WTC11 (cell line): ENCODE data around the gene SREBF1. TPM values are rescaled to one million over a fixed set of nuclear protein-coding genes. Genes with fewer than 3 reads are reported as not detected.

Experiments
- ATAC-seq: fragments of 200-7000 bp; cut with Tn5 transposase; 2 replicates; pipeline ENCODE4 v1.10.0; 2021; ENCODE audit warnings: mild to moderate bottlenecking, moderate library complexity
- CTCF ChIA-PET: fragments of 300-600 bp; sonication (Branson Sonifier 250); formaldehyde crosslinking; loops from one replicate; lab custom pipeline; 2021; ENCODE audit warnings: antibody characterized with exemption; lab: Charles Lee
- POLR2A ChIA-PET: fragments of 350-600 bp; sonication (Branson Sonifier 250); formaldehyde crosslinking; loops from one replicate; lab custom pipeline; 2021; ENCODE audit warnings: antibody characterized with exemption; lab: Charles Lee
- DNase-seq: peaks from one replicate; pipeline ENCODE4 v3.0.0; 2021; ENCODE audit warnings: low spot score
- H3K27ac Mint-ChIP-seq: 2 replicates; pipeline ENCODE4 v1.8.0; 2021; ENCODE audit warnings: mixed read lengths
- H3K27me3 Mint-ChIP-seq: 2 replicates; pipeline ENCODE4 v1.8.0; 2021; ENCODE audit warnings: low read depth, mild to moderate bottlenecking, moderate library complexity, mixed read lengths
- H3K36me3 Mint-ChIP-seq: 2 replicates; pipeline ENCODE4 v1.8.0; 2021; ENCODE audit warnings: mixed read lengths
- H3K4me1 Mint-ChIP-seq: 2 replicates; pipeline ENCODE4 v1.8.0; 2022; ENCODE audit warnings: mixed read lengths
- H3K4me3 Mint-ChIP-seq: 2 replicates; pipeline ENCODE4 v1.8.0; 2021; ENCODE audit warnings: mild to moderate bottlenecking, moderate library complexity, mixed read lengths
- H3K9me3 Mint-ChIP-seq: 2 replicates; pipeline ENCODE4 v1.8.0; 2021; ENCODE audit warnings: mixed read lengths
- ATF1 ChIP-seq: sonication (generic); formaldehyde crosslinking; IDR thresholded peaks from 2 replicates; pipeline ENCODE4 v1.8.1; 2023; ENCODE audit warnings: mild to moderate bottlenecking, moderate library complexity, missing genetic modification reagents
- EMX1 ChIP-seq: fragments of 250-450 bp; sonication (Bioruptor Pico); IDR thresholded peaks from 2 replicates; pipeline ENCODE4 v1.8.0; 2021; ENCODE audit warnings: mild to moderate bottlenecking
- FOXP1 ChIP-seq: sonication (generic); formaldehyde crosslinking; IDR thresholded peaks from 2 replicates; pipeline ENCODE4 v1.8.0; 2022; ENCODE audit warnings: missing genetic modification reagents, mild to moderate bottlenecking, moderate library complexity, borderline replicate concordance
- GABPB1 ChIP-seq: sonication (generic); formaldehyde crosslinking; IDR thresholded peaks from 2 replicates; pipeline ENCODE4 v1.8.1; 2023; ENCODE audit warnings: mild to moderate bottlenecking, missing genetic modification reagents
- JAZF1 ChIP-seq: fragments of 250-450 bp; sonication (Bioruptor Pico); IDR thresholded peaks from 2 replicates; pipeline ENCODE4 v1.9.0; 2021; ENCODE audit warnings: moderate library complexity, mild to moderate bottlenecking, inconsistent platforms
- JUN ChIP-seq: sonication (generic); formaldehyde crosslinking; IDR thresholded peaks from 2 replicates; pipeline ENCODE4 v1.8.0; 2023; ENCODE audit warnings: mild to moderate bottlenecking, missing genetic modification reagents
- NR2C2 ChIP-seq: sonication (generic); formaldehyde crosslinking; IDR thresholded peaks from 2 replicates; pipeline ENCODE4 v1.8.0; 2022; ENCODE audit warnings: mild to moderate bottlenecking, missing genetic modification reagents
- SOX15 ChIP-seq: fragments of 250-450 bp; sonication (Bioruptor Pico); IDR thresholded peaks from 2 replicates; pipeline ENCODE4 v1.9.0; 2021; ENCODE audit warnings: mild to moderate bottlenecking
- ZNF263 ChIP-seq: sonication (generic); formaldehyde crosslinking; IDR thresholded peaks from 2 replicates; pipeline ENCODE4 v1.8.1; 2022; ENCODE audit warnings: low read depth, mild to moderate bottlenecking, moderate library complexity, missing genetic modification reagents
- ZNF317 ChIP-seq: sonication (generic); formaldehyde crosslinking; IDR thresholded peaks from 2 replicates; pipeline ENCODE4 v1.8.1; 2023; ENCODE audit warnings: low read depth, mild to moderate bottlenecking, moderate library complexity, missing genetic modification reagents, borderline replicate concordance
- ZNF396 ChIP-seq: fragments of 250-450 bp; sonication (Bioruptor Pico); IDR thresholded peaks from 2 replicates; pipeline ENCODE4 v1.8.0; 2021; ENCODE audit warnings: mild to moderate bottlenecking, moderate library complexity, borderline replicate concordance
- total RNA-seq: library from RNA; stranded (reverse); gene quantifications from 3 replicates; pipeline ENCODE4 v1.2.3, GENCODE V29; 2021
- TF ChIP-seq, protein P1 (sequence below): sonication (generic); formaldehyde crosslinking; IDR thresholded peaks from 2 replicates; pipeline ENCODE4 v1.8.0; 2023; ENCODE audit warnings: mild to moderate bottlenecking, missing genetic modification reagents
- TF ChIP-seq, protein P2 (sequence below): sonication (generic); formaldehyde crosslinking; IDR thresholded peaks from 2 replicates; pipeline ENCODE4 v1.8.1; 2022; ENCODE audit warnings: mild to moderate bottlenecking, missing genetic modification reagents, moderate library complexity, borderline replicate concordance
- TF ChIP-seq, protein P3 (sequence below): sonication (generic); formaldehyde crosslinking; conservative IDR thresholded peaks from 2 replicates; pipeline ENCODE4 v1.8.1; 2023; ENCODE audit warnings: mild to moderate bottlenecking, low read depth, missing genetic modification reagents, moderate library complexity
- TF ChIP-seq, protein P4 (sequence below): sonication (generic); formaldehyde crosslinking; IDR thresholded peaks from 2 replicates; pipeline ENCODE4 v1.8.0; 2022; ENCODE audit warnings: mild to moderate bottlenecking, missing genetic modification reagents
- TF ChIP-seq, protein P5 (sequence below): sonication (generic); formaldehyde crosslinking; IDR thresholded peaks from 2 replicates; pipeline ENCODE4 v1.8.1; 2023; ENCODE audit warnings: mild to moderate bottlenecking, moderate library complexity, missing genetic modification reagents
- TF ChIP-seq, protein P6 (sequence below): sonication (generic); formaldehyde crosslinking; IDR thresholded peaks from 2 replicates; pipeline ENCODE4 v1.8.0; 2022; ENCODE audit warnings: mild to moderate bottlenecking, missing genetic modification reagents

Gene SREBF1
- total RNA-seq, 1 experiment from 2014 or later, result 93.7 TPM

DNA sequence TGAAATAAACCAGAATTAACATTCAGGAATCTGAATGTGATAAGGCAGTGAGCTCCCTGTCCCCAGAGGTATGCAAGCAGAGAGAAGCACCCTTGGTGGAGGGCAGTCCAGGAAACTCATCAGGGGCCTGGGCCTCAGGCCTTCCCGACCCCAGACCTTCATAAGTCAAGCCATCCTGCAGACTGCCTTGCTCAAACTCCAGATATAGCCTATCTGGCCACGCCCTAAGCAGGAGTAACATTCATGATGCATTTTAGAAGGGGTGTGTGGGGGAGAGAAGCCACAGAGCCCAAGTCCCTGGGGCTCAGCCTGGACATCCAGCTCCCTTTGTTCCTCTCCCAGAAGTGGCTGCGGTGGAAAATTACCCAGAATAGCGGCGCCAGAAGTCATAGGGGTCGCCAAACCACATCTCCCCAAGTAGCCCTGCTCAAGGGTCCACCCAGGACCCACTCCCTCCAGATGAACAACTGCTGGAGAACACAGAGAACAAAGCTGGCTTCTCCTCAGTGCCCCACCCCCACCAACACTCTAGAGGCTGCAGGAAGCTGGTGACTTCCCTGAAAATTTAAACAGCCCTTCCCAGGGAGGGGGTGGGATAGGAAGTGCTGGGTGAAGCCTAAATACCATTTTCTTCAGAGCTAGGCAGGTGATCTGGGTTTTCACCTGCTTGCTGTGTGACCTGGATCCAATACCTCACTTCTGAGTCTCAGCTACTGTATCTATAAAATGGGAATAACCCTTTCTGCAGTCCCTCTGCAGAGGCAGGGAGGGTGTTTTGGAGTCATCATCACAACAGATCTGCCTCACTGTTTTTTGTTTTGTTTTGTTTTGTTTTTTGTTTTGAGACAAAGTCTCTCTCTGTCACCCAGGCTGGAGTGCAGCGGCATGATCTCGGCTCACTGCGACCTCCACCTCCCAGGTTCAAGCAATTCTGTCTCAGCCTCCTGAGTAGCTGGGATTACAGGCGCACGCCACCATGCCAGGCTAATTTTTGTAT lies 1.5 kb upstream of the SREBF1 start (continued):
- TF ChIP-seq, protein P1, sequence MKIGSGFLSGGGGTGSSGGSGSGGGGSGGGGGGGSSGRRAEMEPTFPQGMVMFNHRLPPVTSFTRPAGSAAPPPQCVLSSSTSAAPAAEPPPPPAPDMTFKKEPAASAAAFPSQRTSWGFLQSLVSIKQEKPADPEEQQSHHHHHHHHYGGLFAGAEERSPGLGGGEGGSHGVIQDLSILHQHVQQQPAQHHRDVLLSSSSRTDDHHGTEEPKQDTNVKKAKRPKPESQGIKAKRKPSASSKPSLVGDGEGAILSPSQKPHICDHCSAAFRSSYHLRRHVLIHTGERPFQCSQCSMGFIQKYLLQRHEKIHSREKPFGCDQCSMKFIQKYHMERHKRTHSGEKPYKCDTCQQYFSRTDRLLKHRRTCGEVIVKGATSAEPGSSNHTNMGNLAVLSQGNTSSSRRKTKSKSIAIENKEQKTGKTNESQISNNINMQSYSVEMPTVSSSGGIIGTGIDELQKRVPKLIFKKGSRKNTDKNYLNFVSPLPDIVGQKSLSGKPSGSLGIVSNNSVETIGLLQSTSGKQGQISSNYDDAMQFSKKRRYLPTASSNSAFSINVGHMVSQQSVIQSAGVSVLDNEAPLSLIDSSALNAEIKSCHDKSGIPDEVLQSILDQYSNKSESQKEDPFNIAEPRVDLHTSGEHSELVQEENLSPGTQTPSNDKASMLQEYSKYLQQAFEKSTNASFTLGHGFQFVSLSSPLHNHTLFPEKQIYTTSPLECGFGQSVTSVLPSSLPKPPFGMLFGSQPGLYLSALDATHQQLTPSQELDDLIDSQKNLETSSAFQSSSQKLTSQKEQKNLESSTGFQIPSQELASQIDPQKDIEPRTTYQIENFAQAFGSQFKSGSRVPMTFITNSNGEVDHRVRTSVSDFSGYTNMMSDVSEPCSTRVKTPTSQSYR (CRISPR knock-in tag), result 0 out of 2 replicates have a peak, but pooled peaks have one; percentile 37
- TF ChIP-seq SOX15 (no peak), ZNF317 (CRISPR knock-in tag) (no peak), ZNF396 (CRISPR knock-in tag) (no peak), FOXP1 (CRISPR knock-in tag) (no peak), JAZF1 (CRISPR knock-in tag) (no peak), JUN (CRISPR knock-in tag) (no peak)
- TF ChIP-seq, protein P2, sequence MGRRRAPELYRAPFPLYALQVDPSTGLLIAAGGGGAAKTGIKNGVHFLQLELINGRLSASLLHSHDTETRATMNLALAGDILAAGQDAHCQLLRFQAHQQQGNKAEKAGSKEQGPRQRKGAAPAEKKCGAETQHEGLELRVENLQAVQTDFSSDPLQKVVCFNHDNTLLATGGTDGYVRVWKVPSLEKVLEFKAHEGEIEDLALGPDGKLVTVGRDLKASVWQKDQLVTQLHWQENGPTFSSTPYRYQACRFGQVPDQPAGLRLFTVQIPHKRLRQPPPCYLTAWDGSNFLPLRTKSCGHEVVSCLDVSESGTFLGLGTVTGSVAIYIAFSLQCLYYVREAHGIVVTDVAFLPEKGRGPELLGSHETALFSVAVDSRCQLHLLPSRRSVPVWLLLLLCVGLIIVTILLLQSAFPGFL (CRISPR knock-in tag), result no peak

DNA sequence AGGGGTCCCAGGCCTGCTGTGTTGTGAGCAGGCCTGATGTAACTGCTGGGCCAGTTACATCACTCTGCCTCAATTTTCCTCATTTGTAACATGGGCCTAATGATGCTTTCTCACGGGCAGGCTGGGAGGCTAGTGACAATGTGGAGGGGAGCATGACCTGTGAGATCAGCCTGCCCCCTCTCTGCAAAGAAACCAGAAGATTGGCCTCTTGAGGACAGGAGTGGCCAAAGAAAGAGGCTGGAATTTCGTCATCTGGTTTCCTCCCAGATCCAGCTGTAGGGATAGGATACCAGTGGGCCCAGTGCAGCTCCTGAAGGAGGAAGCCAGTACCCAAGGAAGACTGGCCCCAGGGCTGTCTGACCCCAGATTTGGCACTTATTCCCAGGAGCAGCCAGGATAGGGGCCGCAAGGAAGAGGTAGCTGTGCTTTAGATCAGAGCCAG lies 615 bp upstream of the SREBF1 start:
- Mint-ChIP-seq H3K4me3 (peak overlapping the region; percentile 69), H3K4me1 (peaks cover 68% of the 10 kb centered on the region), H3K36me3 (peaks cover 16% of the 10 kb centered on the region)
- CTCF ChIA-PET, result interaction anchor here (1.3 to 3.6 kb wide), 12 partner anchors 11 to 82 kb away, joined by 3 to 37 read pairs (median 5); no protein-coding TSS in a partner anchor
- peak; percentile 1; the same call in 1 of the 2 replicates for ATAC-seq
- TF ChIP-seq EMX1 (no peak), GABPB1 (peak; percentile 97)
- TF ChIP-seq, protein P3, sequence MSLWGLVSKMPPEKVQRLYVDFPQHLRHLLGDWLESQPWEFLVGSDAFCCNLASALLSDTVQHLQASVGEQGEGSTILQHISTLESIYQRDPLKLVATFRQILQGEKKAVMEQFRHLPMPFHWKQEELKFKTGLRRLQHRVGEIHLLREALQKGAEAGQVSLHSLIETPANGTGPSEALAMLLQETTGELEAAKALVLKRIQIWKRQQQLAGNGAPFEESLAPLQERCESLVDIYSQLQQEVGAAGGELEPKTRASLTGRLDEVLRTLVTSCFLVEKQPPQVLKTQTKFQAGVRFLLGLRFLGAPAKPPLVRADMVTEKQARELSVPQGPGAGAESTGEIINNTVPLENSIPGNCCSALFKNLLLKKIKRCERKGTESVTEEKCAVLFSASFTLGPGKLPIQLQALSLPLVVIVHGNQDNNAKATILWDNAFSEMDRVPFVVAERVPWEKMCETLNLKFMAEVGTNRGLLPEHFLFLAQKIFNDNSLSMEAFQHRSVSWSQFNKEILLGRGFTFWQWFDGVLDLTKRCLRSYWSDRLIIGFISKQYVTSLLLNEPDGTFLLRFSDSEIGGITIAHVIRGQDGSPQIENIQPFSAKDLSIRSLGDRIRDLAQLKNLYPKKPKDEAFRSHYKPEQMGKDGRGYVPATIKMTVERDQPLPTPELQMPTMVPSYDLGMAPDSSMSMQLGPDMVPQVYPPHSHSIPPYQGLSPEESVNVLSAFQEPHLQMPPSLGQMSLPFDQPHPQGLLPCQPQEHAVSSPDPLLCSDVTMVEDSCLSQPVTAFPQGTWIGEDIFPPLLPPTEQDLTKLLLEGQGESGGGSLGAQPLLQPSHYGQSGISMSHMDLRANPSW (CRISPR knock-in tag), result no peak
- TF ChIP-seq, protein P4, sequence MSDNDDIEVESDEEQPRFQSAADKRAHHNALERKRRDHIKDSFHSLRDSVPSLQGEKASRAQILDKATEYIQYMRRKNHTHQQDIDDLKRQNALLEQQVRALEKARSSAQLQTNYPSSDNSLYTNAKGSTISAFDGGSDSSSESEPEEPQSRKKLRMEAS (CRISPR knock-in tag), result peak; percentile 76
- TF ChIP-seq, all 79 proteins: peak for 2
- H3K27me3 Mint-ChIP-seq, result no peaks in the 10 kb centered on the region
- POLR2A ChIA-PET, result interaction anchor here (0.7 to 4.8 kb wide), 15 partner anchors 9 to 137 kb away, joined by 3 to 137 read pairs (median 5); no protein-coding TSS in a partner anchor
- H3K27ac Mint-ChIP-seq, result peak overlapping the region; percentile 100
- no peak for DNase-seq
- no peaks in the 10 kb centered on the region for H3K9me3 Mint-ChIP-seq

DNA sequence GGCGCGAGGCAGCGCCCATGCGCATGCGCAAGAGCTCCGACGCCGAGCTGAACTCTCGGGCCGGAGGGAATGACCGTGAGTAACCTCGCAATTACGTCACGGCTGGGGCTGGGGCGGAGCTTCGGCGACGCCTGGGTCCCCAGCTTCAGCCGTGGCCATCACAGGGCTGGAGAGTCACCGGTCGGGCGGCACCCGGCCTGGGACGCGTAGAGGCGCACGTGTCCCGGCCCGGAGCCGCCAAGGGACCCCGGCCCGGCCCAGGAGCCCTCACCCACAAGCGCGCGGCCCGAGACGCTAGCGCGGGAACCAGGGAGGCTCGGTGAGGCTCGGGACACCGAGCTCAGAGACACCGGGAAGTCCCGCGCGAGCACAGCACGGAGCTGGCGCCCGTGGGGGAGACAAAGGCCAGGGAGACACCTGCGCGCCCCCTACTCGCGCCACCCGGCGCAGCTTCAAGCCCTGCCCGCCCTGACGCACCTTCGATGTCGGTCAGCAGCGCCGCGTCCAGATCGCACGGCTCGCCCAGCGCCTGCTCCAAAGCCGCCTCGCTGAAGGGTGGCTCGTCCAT lies 452 bp downstream of the SREBF1 start:
- CTCF ChIA-PET, result interaction anchor here (0.6 to 3.6 kb wide), 17 partner anchors 8 to 339 kb away, joined by 3 to 37 read pairs (median 4); no protein-coding TSS in a partner anchor
- no peaks in the 10 kb centered on the region for H3K9me3 Mint-ChIP-seq
- TF ChIP-seq ZNF263 (CRISPR knock-in tag) (no peak), EMX1 (no peak), NR2C2 (CRISPR knock-in tag) (no peak), ATF1 (CRISPR knock-in tag) (no peak; the same call in 1 of the 2 replicates)
- TF ChIP-seq, protein P2 (CRISPR knock-in tag), result no peak
- TF ChIP-seq, protein P5, sequence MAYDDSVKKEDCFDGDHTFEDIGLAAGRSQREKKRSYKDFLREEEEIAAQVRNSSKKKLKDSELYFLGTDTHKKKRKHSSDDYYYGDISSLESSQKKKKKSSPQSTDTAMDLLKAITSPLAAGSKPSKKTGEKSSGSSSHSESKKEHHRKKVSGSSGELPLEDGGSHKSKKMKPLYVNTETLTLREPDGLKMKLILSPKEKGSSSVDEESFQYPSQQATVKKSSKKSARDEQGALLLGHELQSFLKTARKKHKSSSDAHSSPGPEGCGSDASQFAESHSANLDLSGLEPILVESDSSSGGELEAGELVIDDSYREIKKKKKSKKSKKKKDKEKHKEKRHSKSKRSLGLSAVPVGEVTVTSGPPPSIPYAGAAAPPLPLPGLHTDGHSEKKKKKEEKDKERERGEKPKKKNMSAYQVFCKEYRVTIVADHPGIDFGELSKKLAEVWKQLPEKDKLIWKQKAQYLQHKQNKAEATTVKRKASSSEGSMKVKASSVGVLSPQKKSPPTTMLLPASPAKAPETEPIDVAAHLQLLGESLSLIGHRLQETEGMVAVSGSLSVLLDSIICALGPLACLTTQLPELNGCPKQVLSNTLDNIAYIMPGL, result peak; percentile 95
- TF ChIP-seq, protein P6, sequence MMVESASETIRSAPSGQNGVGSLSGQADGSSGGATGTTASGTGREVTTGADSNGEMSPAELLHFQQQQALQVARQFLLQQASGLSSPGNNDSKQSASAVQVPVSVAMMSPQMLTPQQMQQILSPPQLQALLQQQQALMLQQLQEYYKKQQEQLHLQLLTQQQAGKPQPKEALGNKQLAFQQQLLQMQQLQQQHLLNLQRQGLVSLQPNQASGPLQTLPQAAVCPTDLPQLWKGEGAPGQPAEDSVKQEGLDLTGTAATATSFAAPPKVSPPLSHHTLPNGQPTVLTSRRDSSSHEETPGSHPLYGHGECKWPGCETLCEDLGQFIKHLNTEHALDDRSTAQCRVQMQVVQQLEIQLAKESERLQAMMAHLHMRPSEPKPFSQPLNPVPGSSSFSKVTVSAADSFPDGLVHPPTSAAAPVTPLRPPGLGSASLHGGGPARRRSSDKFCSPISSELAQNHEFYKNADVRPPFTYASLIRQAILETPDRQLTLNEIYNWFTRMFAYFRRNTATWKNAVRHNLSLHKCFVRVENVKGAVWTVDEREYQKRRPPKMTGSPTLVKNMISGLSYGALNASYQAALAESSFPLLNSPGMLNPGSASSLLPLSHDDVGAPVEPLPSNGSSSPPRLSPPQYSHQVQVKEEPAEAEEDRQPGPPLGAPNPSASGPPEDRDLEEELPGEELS (CRISPR knock-in tag), result peak; percentile 88

More for the DNA sequence above, 452 bp downstream of the SREBF1 start:
- peak; percentile 98 for DNase-seq
- H3K27me3 Mint-ChIP-seq, result no peaks in the 10 kb centered on the region
- H3K36me3 Mint-ChIP-seq, result peaks cover 21% of the 10 kb centered on the region
- ATAC-seq, result peak; percentile 53
- POLR2A ChIA-PET, result interaction anchor here (0.6 to 4.8 kb wide), 24 partner anchors 10 to 136 kb away, joined by 3 to 137 read pairs (median 5); partner anchors contain the start of gene TOM1L2
- H3K27ac Mint-ChIP-seq, result peak overlapping the region; percentile 94
- H3K4me3 Mint-ChIP-seq, result peak overlapping the region; percentile 69
- H3K4me1 Mint-ChIP-seq, result peaks cover 70% of the 10 kb centered on the region
